ENCODE results near the gene SP4. TPM values are rescaled to one million over a fixed set of nuclear protein-coding genes. Genes with fewer than 3 reads are reported as not detected.

Gene SP4
- total and polyA plus RNA-seq, 2 of the 4 experiments (the other 2 are of a cell fraction), result 0.97 to 5.9 TPM

DNA sequence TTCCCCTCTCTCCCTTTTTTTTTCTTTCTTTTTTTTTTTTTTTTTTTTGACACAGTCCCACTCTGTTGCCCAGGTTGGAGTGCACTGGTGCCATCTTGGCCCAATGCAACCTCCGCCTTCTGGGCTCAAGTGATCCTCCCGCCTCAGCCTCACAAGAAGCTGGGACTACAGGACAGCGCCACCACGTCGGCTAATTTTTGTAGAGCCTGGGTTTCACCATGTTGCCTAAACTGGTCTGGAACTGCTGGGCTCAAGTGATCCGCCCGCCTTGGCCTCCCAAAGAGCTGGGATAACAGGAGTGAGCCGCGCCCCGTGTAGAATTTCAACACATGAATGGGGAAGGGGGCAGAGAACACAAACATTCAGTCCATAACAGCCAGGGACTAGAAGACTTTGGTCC, 2.6 kb upstream of the SP4 start:
- POLR2A ChIA-PET (ENCODE audit: unreplicated experiment), result no interaction called here
- Histone ChIP-seq H2AFZ (replicated peaks; ENCODE audit: low read length, poor library complexity) (no peak overlapping the region), H3K23ac (ENCODE audit: low read depth, low read length) (no peak overlapping the region), H2AK5ac (ENCODE audit: low read depth, low read length) (no peak overlapping the region), H3K79me1 (ENCODE audit: low read depth in 1 of 2, low read length in 2 of 2) (peaks cover 0 to 2% of the 10 kb centered on the region in 2 experiments; a peak in 2 of 4 replicates), H3K36me3 (ENCODE audit: control insufficient read depth, insufficient read depth, low read length) (no peaks in the 10 kb centered on the region), H3K18ac (ENCODE audit: low read depth, low read length) (no peak overlapping the region), H3K4me1 (ENCODE audit: control insufficient read depth, insufficient read depth, low read length) (peaks cover 4% of the 10 kb centered on the region; the same call in 1 of the 2 replicates), H4K8ac (ENCODE audit: low read depth in 2 of 2, low read length in 2 of 2) (no peak overlapping the region), H3K9me3 (ENCODE audit: control insufficient read depth, insufficient read depth, low read length) (no peaks in the 10 kb centered on the region), H4K20me1 (ENCODE audit: insufficient read depth, low read length) (no peaks in the 10 kb centered on the region), H2BK15ac (ENCODE audit: low read depth, low read length) (no peak overlapping the region), H2BK20ac (ENCODE audit: low read depth, low read length) (no peak overlapping the region), H3K9ac (ENCODE audit: low read depth, low read length) (no peak overlapping the region), H3K4ac (ENCODE audit: low read depth, low read length) (no peak overlapping the region), H4K5ac (ENCODE audit: low read depth, low read length) (no peak overlapping the region), H3K4me2 (ENCODE audit: low read depth, low read length) (no peak overlapping the region), H3K9me1 (ENCODE audit: insufficient read depth, low read length) (peaks cover 4% of the 10 kb centered on the region), H3K4me3 (ENCODE audit: insufficient read depth, low read depth, low read length) (no peak overlapping the region), H4K91ac (ENCODE audit: insufficient read depth, low read depth, low read length) (no peak overlapping the region), H2BK120ac (ENCODE audit: low read depth, low read length) (no peak overlapping the region), H3K14ac (replicated peaks; ENCODE audit: low read depth, low read length) (no peak overlapping the region), H2BK5ac (ENCODE audit: low read depth, low read length, poor library complexity, severe bottlenecking) (no peak overlapping the region), H3K56ac (ENCODE audit: extremely low read depth, insufficient read depth, low read length) (no peak overlapping the region), H3K27me3 (ENCODE audit: control insufficient read depth, insufficient read depth, low read length) (no peaks in the 10 kb centered on the region), H3K27ac (ENCODE audit: insufficient read depth, low read length) (no peak overlapping the region), H2AK9ac (replicated peaks; ENCODE audit: low read depth, low read length, poor library complexity) (no peak overlapping the region)
- CTCF ChIA-PET, result interaction anchor here (0.6 kb wide), 2 partner anchors 19 to 555 kb away, joined by 4 to 6 read pairs; no protein-coding TSS in a partner anchor
- no CpG with 5 or more reads among the region's 10 CpGs for WGBS, 2 experiments (ENCODE audit: extremely low coverage in 2 of 2, insufficient read length in 1 of 2)
- in situ Hi-C loops (cut with MboI; ENCODE audit: low sequenced_read_pairs), result no loop called here
- no peak for ATAC-seq (ENCODE audit: low read depth)
- intact Hi-C loops (cut with micrococcal nuclease), result loop anchor here (5.0 kb wide), 2 partner anchors 82 to 638 kb away; partner anchors contain the start of gene SP8
- DNase-seq, result no peak
- no peak for TF ChIP-seq BHLHE40 (IDR thresholded peaks at IDR 0.05; ENCODE audit: low read depth, low read length)
- dilution Hi-C loops (cut with HindIII; ENCODE audit: low sequenced_read_pairs, unreplicated experiment), result no loop called here
- BruUV-seq (replicated peaks), result no TSS peak
